ENCODE measurements around the gene SLC25A17. TPM values are rescaled to one million over a fixed set of nuclear protein-coding genes. Genes with fewer than 3 reads are reported as not detected.

SLC25A17 gene
- polyA plus RNA-seq, 1 experiment, result 16.7 TPM

GRCh38 chr22:40857309-40857855, 38.2 kb upstream of the SLC25A17 start:
- peaks cover 2% of the 10 kb centered on the region; the same call in 1 of the 2 replicates for H3K36me3 ChIP-seq (ENCODE audit: control insufficient read depth, insufficient read depth, low read length)
- TF ChIP-seq CTCF (IDR thresholded peaks at IDR 0.05; ENCODE audit: insufficient read depth, low read depth, low read length), result no peak
- CTCF ChIA-PET, result interaction anchor here (1.0 to 1.7 kb wide), 3 partner anchors 10 to 174 kb away, joined by 4 to 10 read pairs (median 5); no protein-coding TSS in a partner anchor
- POLR2A ChIA-PET, result no interaction called here
- no peak for DNase-seq (ENCODE audit: low read depth)
- H3K27me3 ChIP-seq (ENCODE audit: control insufficient read depth, insufficient read depth, low read length), result no peaks in the 10 kb centered on the region
- peak overlapping the region; percentile 99 for H3K4me3 ChIP-seq (ENCODE audit: low read depth, low read length)

- no peaks in the 10 kb centered on the region for H3K27me3 ChIP-seq (ENCODE audit: control insufficient read depth, insufficient read depth, low read length)
- ChIA-PET POLR2A (interaction anchor here (0.6 kb wide), 1 partner anchor 253 kb away, joined by 4 read pairs; no protein-coding TSS in a partner anchor), CTCF (interaction anchor here (1.5 to 1.8 kb wide), 3 partner anchors 10 to 174 kb away, joined by 4 to 10 read pairs (median 4); no protein-coding TSS in a partner anchor)
Measured at GRCh38 chr22:40856513-40857308, 37.6 kb upstream of the SLC25A17 start, which contains the start of the genes ST13 and XPNPEP3. ST13 (minus strand) TSS chr22:40856639; CDS start chr22:40856540, 99 bp downstream. XPNPEP3 (plus strand) TSS chr22:40857148; CDS start chr22:40857182, 34 bp downstream.

GRCh38 chr22:40855979-40856512, 36.9 kb upstream of the SLC25A17 start:
- ChIA-PET CTCF (interaction anchor here (1.8 kb wide), 1 partner anchor 173 kb away, joined by 4 read pairs; no protein-coding TSS in a partner anchor), POLR2A (no interaction called here)
- Histone ChIP-seq H3K36me3 (ENCODE audit: control insufficient read depth, insufficient read depth, low read length) (no peaks in the 10 kb centered on the region), H3K4me3 (ENCODE audit: low read depth, low read length) (peak overlapping the region; percentile 99), H3K27me3 (ENCODE audit: control insufficient read depth, insufficient read depth, low read length) (no peaks in the 10 kb centered on the region)
- no peak for TF ChIP-seq CTCF (IDR thresholded peaks at IDR 0.05; ENCODE audit: insufficient read depth, low read depth, low read length)
- no peak for DNase-seq (ENCODE audit: low read depth)

More at GRCh38 chr22:40856513-40857308, 37.6 kb upstream of the SLC25A17 start, which contains the start of the genes ST13 and XPNPEP3:
- H3K36me3 ChIP-seq (ENCODE audit: control insufficient read depth, insufficient read depth, low read length), result no peaks in the 10 kb centered on the region
- TF ChIP-seq CTCF (IDR thresholded peaks at IDR 0.05; ENCODE audit: insufficient read depth, low read depth, low read length), result 0 out of 2 replicates have a peak, but pooled peaks have one; percentile 20
- H3K4me3 ChIP-seq (ENCODE audit: low read depth, low read length), result peak within 1 kb of the TSS; percentile 99
- peak; percentile 81 for DNase-seq (ENCODE audit: low read depth)

GRCh38 chr22:40855071-40855978, 36.2 kb upstream of the SLC25A17 start:
- ChIA-PET POLR2A (no interaction called here), CTCF (interaction anchor here (0.7 to 1.8 kb wide), 2 partner anchors 44 to 172 kb away, joined by 3 to 4 read pairs; no protein-coding TSS in a partner anchor)
- no peaks in the 10 kb centered on the region for H3K36me3 ChIP-seq (ENCODE audit: control insufficient read depth, insufficient read depth, low read length)
- no peak for DNase-seq (ENCODE audit: low read depth)
- peak overlapping the region; percentile 99 for H3K4me3 ChIP-seq (ENCODE audit: low read depth, low read length)
- no peaks in the 10 kb centered on the region for H3K27me3 ChIP-seq (ENCODE audit: control insufficient read depth, insufficient read depth, low read length)
- no peak for TF ChIP-seq CTCF (IDR thresholded peaks at IDR 0.05; ENCODE audit: insufficient read depth, low read depth, low read length)
